HepG2 (cell line): ENCODE measurements around the gene CFTR. TPM values are rescaled to one million over a fixed set of nuclear protein-coding genes. Genes with fewer than 3 reads are reported as not detected.

ENCODE experiments used
- ATAC-seq: fragments of 200-7000 bp; cut with Tn5 transposase; 3 replicates; pipeline ENCODE4 v1.9.1; 2020; ENCODE audit warnings: mild to moderate bottlenecking, moderate library complexity
- BruUV-seq: library from RNA; stranded (reverse); fragments of 400-500 nt; replicated peaks from 2 replicates; lab custom pipeline; 2021; lab: Mats Ljungman, UMichigan
- CTCF ChIA-PET: fragments of 300-600 bp; formaldehyde crosslinking; extraction: SDS; loops from one replicate; lab custom pipeline; 2021; ENCODE audit warnings: low total read pairs, inconsistent platforms, low intra/inter-chr PET ratio; lab: Yijun Ruan, JAX
- POLR2A ChIA-PET: fragments of 350-600 bp; sonication (Branson Sonifier 250); formaldehyde crosslinking; loops from one replicate; lab custom pipeline; 2020; ENCODE audit warnings: antibody characterized with exemption, inconsistent platforms; lab: Yijun Ruan, JAX
- DNase-seq: peaks from one replicate; pipeline ENCODE4 v3.0.0-alpha.2; 2015; ENCODE audit warnings: low spot score
- FAIRE-seq: peaks from 3 replicates; lab custom pipeline; 2011; peaks lifted over from hg19 to GRCh38; lab: Jason Lieb, UNC
- H2AFZ ChIP-seq: one replicate; pipeline ENCODE4 v1.6.1; 2011; ENCODE audit warnings: low read length, inconsistent platforms
- H3K27ac ChIP-seq: fragments of 300-600 bp; 3 replicates; pipeline ENCODE4 v1.8.0; 2011; ENCODE audit warnings: mixed run types, mild to moderate bottlenecking, mixed read lengths, low read length, inconsistent platforms; ENCODE audit not compliant: insufficient read depth; ENCODE audit errors: extremely low read length
- H3K27me3 ChIP-seq, 2 experiments: fragments of 200-600 bp in 1 of 2; 2 replicates in 1 of 2; 3 replicates in 1 of 2; pipeline versions ENCODE4 v1.6.0 to v1.8.0; 2011; ENCODE audit warnings: low read length in 2 of 2, mild to moderate bottlenecking in 2 of 2, moderate library complexity in 2 of 2, inconsistent platforms in 1 of 2; ENCODE audit not compliant: insufficient read depth in 2 of 2, control insufficient read depth in 1 of 2
- H3K36me3 ChIP-seq, 2 experiments: fragments of 200-600 bp in 1 of 2; replicated peaks in 1 of 2; 2 replicates in 1 of 2; 3 replicates in 1 of 2; pipeline versions ENCODE4 v1.5.1 to v1.8.0; 2011; ENCODE audit warnings: low read length in 2 of 2, inconsistent platforms in 1 of 2; ENCODE audit not compliant: insufficient read depth in 2 of 2, control insufficient read depth in 1 of 2
- H3K4me1 ChIP-seq: 2 replicates; pipeline ENCODE4 v1.5.1; 2012; ENCODE audit warnings: low read length, inconsistent platforms; ENCODE audit not compliant: insufficient read depth
- H3K4me2 ChIP-seq: 2 replicates; pipeline ENCODE4 v1.6.0; 2011; ENCODE audit warnings: low read depth, low read length, inconsistent platforms
- H3K4me3 ChIP-seq, 3 experiments: fragments of 200-600 bp in 1 of 3; sonication (generic), shearing (Covaris generic) in 1 of 3; replicated peaks in 1 of 3; 2 replicates each; pipeline ENCODE4 v1.5.1; 2011 to 2016; ENCODE audit warnings: low read length in 3 of 3, inconsistent platforms in 2 of 3, low read depth in 2 of 3, mild to moderate bottlenecking in 2 of 3, control low read depth in 1 of 3, mixed read lengths in 1 of 3; ENCODE audit not compliant: insufficient read depth in 1 of 3
- H3K79me2 ChIP-seq: one replicate; pipeline ENCODE4 v1.6.1; 2011; ENCODE audit warnings: low read length, inconsistent platforms; ENCODE audit not compliant: insufficient read depth
- H3K9ac ChIP-seq: 2 replicates; pipeline ENCODE4 v1.6.0; 2011; ENCODE audit warnings: mild to moderate bottlenecking, low read depth, low read length, inconsistent platforms; ENCODE audit not compliant: insufficient read depth
- H3K9me3 ChIP-seq: 2 replicates; pipeline ENCODE4 v1.5.1; 2012; ENCODE audit warnings: mild to moderate bottlenecking, low read length
- H4K20me1 ChIP-seq: 2 replicates; pipeline ENCODE4 v1.6.0; 2011; ENCODE audit warnings: inconsistent platforms, mild to moderate bottlenecking, low read length, moderate library complexity; ENCODE audit not compliant: insufficient read depth
- DNMT3B ChIP-seq: conservative IDR thresholded peaks from 2 replicates; pipeline ENCODE4 v1.6.1; 2016; ENCODE audit warnings: missing biosample characterization, control low read depth
- NFAT5 ChIP-seq: sonication (generic); formaldehyde crosslinking; IDR thresholded peaks from 2 replicates; pipeline ENCODE4 v1.4.0; 2020; ENCODE audit warnings: missing genetic modification reagents
- NFATC3 ChIP-seq: sonication (generic); formaldehyde crosslinking; IDR thresholded peaks from 2 replicates; pipeline ENCODE4 v1.5.1; 2020; ENCODE audit warnings: mild to moderate bottlenecking, missing genetic modification reagents
- TBL1XR1 ChIP-seq: fragments of 150-350 bp; IDR thresholded peaks from 2 replicates; pipeline ENCODE4 v1.6.1; 2014; ENCODE audit warnings: borderline replicate concordance, low read length; ENCODE audit not compliant: partially characterized antibody
- WGBS: methylation state at CpG from one replicate; pipeline ENCODE4 v1.1.6; 2017; ENCODE audit warnings: low lambda C conversion rate; 5-methylcytosine and 5-hydroxymethylcytosine counted together
- in situ Hi-C: cut with HindIII; loops from 2 replicates; pipeline ENCODE4 v1.10.0; 2017; ENCODE audit warnings: low pct_unique_long_range_greater_than_20kb; ENCODE audit not compliant: extremely low pct_ligation_motif_present
- intact Hi-C: fragments of 100-400 bp; cut with micrococcal nuclease; formaldehyde crosslinking; loops from one replicate; pipeline ENCODE4 v1.10.0; 2022; ENCODE audit not compliant: unreplicated experiment
- polyA plus RNA-seq, 8 experiments: library from polyadenylated mRNA; depleted of rRNA in 3 of 8; stranded (reverse) in 7 of 8; unstranded in 1 of 8; fragments of >200 nt; fragmentation: Illumina TruSeq in 4 of 8; extraction: Trizol in 4 of 8; gene quantifications; 2 replicates each; pipeline versions ENCODE4 v1.2.1 to v1.2.3, GENCODE V29; 2011 to 2016; ENCODE audit warnings: low read depth in 4 of 8, missing spikeins in 1 of 8, mixed read lengths in 1 of 8; ENCODE audit not compliant: insufficient read depth in 1 of 8
- total RNA-seq, 5 experiments: library from RNA; depleted of rRNA; stranded (reverse); fragments of >200 nt; fragmentation: Illumina TruSeq; extraction: Trizol; gene quantifications; 2 replicates each; pipeline ENCODE4 v1.2.3, GENCODE V29; 2016; ENCODE audit warnings: low read depth in 1 of 5

The CFTR gene
- total and polyA plus RNA-seq, 2 of the 13 experiments (the other 11 are each of a cell fraction or from before 2014, with no cell fraction given): not detected

GRCh38 chr7:117468174-117468573 is 11.7 kb upstream of the CFTR start:
- CTCF ChIA-PET: no interaction called here
- no TSS peak for BruUV-seq

More at GRCh38 chr7:117468174-117468573, 11.7 kb upstream of the CFTR start:
- no peaks in the 10 kb centered on the region for H4K20me1 ChIP-seq
- no peaks in the 10 kb centered on the region for H3K27me3 ChIP-seq
- H3K79me2 ChIP-seq: no peaks in the 10 kb centered on the region
- DNase-seq: no peak
- no peak for ATAC-seq
- H3K27ac ChIP-seq: no peak overlapping the region
- in situ Hi-C loops (loop anchor here (25.0 kb wide), 1 partner anchor 244 kb away; no protein-coding TSS in a partner anchor), intact Hi-C loops (no loop called here)
- no peaks in the 10 kb centered on the region for H3K36me3 ChIP-seq
- POLR2A ChIA-PET: no interaction called here
- H3K4me1 ChIP-seq: no peaks in the 10 kb centered on the region
- H3K4me2 ChIP-seq: no peak overlapping the region
- no peak for FAIRE-seq
- H3K9ac ChIP-seq: no peak overlapping the region
- TF ChIP-seq NFAT5 (CRISPR knock-in tag): no peak
- TF ChIP-seq NFATC3: no peak
- no peak for TF ChIP-seq DNMT3B
- no peak for TF ChIP-seq TBL1XR1
- no peak overlapping the region for H2AFZ ChIP-seq
- no peaks in the 10 kb centered on the region for H3K9me3 ChIP-seq
- H3K4me3 ChIP-seq: no peak overlapping the region
- WGBS: 3% methylated on average over 2 of the region's 2 CpGs
